ENCODE measurements around the gene ARMC5. TPM values are rescaled to one million over a fixed set of nuclear protein-coding genes. Genes with fewer than 3 reads are reported as not detected.
A peak's percentile ranks its signal among the peaks of the same experiment; 100 is the strongest.

Gene ARMC5
- total RNA-seq, 1 experiment from 2014 or later: 10.1 TPM

DNA sequence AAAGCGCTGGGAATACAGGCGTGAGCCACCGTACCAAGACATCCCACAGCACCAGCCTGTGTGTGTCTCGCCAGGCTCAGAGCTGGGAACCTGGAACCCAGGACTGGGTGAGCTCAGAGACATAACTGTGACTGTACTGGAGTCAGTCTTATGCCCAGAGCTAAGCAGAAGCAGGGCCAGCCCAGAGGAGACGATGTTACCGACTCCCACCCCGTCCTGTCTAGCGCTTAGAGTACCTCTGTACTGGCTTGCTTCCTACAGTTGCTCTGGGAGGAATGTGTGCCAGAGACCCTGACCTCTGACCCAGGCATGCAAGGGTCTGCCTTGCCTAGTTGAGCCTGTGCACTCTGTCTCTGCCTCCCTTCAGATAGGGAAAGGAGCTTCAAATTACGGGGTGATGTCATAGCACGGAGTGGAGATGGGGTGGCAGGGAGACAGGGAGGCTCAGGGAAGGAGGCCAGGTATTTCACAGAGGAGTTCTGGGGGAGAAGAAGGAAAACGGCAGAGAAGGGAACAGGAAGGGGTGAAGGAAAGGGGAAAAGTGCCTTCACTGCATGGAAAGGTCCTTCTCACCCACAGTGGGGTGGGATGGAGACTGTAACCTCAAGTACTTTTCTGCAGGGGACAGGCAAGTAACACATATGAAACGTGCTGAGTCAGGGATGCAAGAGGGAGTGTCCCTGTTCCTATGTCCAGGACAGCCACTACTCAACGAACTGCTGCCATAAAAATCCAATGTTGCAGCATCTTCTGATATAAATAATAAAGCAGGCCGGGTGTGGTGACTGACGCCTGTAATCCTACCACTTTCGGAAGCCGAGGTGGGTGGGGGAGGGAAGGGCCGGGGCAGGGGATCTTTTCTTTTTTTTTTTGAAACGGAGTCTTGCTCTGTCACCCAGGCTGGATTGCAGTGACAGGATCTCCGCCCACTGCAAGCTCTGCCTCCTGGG, 5.8 kb upstream of the ARMC5 start:
- Mint-ChIP-seq H3K9me3 (ENCODE audit: unreplicated experiment) (no peaks in the 10 kb centered on the region), H3K4me1 (ENCODE audit: insufficient read depth, unreplicated experiment) (peaks cover 21% of the 10 kb centered on the region), H3K27me3 (ENCODE audit: insufficient read depth, unreplicated experiment) (no peaks in the 10 kb centered on the region), H3K36me3 (ENCODE audit: insufficient read depth, unreplicated experiment) (peaks cover 17% of the 10 kb centered on the region), H3K27ac (ENCODE audit: low read depth, unreplicated experiment) (peak overlapping the region; percentile 94), H3K4me3 (ENCODE audit: unreplicated experiment) (peak overlapping the region; percentile 37)
- DNase-seq (ENCODE audit: unreplicated experiment): peak; percentile 91
- TF ChIP-seq, protein P1, sequence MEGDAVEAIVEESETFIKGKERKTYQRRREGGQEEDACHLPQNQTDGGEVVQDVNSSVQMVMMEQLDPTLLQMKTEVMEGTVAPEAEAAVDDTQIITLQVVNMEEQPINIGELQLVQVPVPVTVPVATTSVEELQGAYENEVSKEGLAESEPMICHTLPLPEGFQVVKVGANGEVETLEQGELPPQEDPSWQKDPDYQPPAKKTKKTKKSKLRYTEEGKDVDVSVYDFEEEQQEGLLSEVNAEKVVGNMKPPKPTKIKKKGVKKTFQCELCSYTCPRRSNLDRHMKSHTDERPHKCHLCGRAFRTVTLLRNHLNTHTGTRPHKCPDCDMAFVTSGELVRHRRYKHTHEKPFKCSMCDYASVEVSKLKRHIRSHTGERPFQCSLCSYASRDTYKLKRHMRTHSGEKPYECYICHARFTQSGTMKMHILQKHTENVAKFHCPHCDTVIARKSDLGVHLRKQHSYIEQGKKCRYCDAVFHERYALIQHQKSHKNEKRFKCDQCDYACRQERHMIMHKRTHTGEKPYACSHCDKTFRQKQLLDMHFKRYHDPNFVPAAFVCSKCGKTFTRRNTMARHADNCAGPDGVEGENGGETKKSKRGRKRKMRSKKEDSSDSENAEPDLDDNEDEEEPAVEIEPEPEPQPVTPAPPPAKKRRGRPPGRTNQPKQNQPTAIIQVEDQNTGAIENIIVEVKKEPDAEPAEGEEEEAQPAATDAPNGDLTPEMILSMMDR (IDR thresholded peaks at IDR 0.05; ENCODE audit: unreplicated experiment): no peak
- ChIA-PET CTCF (interaction anchor here (0.6 to 2.9 kb wide), 14 partner anchors 7 to 412 kb away, joined by 3 to 26 read pairs (median 3); partner anchors contain the start of gene ZNF843), POLR2A (interaction anchor here (0.6 to 4.8 kb wide), 27 partner anchors 8 to 639 kb away, joined by 3 to 29 read pairs (median 5); partner anchors contain the start of genes FUS, KAT8, PRSS8 and RUSF1)
- BruUV-seq (replicated peaks): TSS peak; percentile 60
- intact Hi-C loops (cut with micrococcal nuclease): loop anchor here (2.0 to 10.0 kb wide), 4 partner anchors 241 to 421 kb away; partner anchors contain the start of genes FUS, STX4 and ZNF267

DNA sequence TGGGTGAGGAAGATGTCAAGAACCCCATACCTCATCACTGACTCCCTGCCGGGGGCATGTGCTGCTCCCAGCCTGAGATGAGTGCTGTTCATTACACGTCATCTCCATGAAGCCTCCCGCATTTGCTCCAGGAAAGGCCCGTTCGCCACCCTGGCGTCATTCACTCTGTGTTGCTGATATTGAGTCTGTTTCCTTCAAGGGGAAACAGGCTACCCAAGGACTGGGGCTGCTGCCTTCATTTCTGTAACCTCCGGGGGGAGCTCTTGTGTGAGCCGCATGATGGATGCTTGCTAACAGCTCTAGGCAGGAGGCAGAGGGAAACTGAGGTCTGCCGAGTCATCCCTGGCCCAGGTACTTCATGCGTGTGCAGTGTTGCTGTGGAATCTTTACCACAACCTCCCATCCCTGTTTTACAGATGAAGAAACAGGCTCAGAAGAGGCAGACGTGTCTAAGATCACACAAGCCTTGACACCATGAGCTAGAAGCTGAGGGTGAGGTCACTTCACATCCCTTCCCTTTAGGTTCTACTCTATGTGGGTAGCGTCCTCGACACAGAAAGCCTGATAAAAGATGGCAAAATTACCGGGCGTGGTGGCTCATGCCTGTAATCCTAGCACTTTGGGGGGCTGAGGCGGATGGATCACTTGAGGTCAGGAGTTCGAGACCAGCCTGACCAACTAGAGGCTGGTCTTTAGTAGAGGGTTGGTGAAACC, 3.5 kb upstream of the ARMC5 start:
- TF ChIP-seq, protein P1 (IDR thresholded peaks at IDR 0.05; ENCODE audit: unreplicated experiment): no peak
- Mint-ChIP-seq H3K9me3 (ENCODE audit: unreplicated experiment) (no peaks in the 10 kb centered on the region), H3K4me3 (ENCODE audit: unreplicated experiment) (peak overlapping the region; percentile 88), H3K36me3 (ENCODE audit: insufficient read depth, unreplicated experiment) (peaks cover 28% of the 10 kb centered on the region), H3K27me3 (ENCODE audit: insufficient read depth, unreplicated experiment) (no peaks in the 10 kb centered on the region), H3K4me1 (ENCODE audit: insufficient read depth, unreplicated experiment) (peaks cover 28% of the 10 kb centered on the region), H3K27ac (ENCODE audit: low read depth, unreplicated experiment) (peak overlapping the region; percentile 16)
- POLR2A ChIA-PET: interaction anchor here (0.7 to 4.8 kb wide), 4 partner anchors 26 to 344 kb away, joined by 3 to 28 read pairs (median 16); partner anchors contain the start of genes KAT8 and RUSF1
- BruUV-seq (replicated peaks): no TSS peak
- DNase-seq (ENCODE audit: unreplicated experiment): no peak
- intact Hi-C loops (cut with micrococcal nuclease): loop anchor here (2.0 to 10.0 kb wide), 3 partner anchors 239 to 275 kb away; partner anchors contain the start of gene FUS
- CTCF ChIA-PET: interaction anchor here (0.9 to 8.4 kb wide), 6 partner anchors 13 to 355 kb away, joined by 3 to 65 read pairs (median 4); partner anchors contain the start of gene ZNF843

DNA sequence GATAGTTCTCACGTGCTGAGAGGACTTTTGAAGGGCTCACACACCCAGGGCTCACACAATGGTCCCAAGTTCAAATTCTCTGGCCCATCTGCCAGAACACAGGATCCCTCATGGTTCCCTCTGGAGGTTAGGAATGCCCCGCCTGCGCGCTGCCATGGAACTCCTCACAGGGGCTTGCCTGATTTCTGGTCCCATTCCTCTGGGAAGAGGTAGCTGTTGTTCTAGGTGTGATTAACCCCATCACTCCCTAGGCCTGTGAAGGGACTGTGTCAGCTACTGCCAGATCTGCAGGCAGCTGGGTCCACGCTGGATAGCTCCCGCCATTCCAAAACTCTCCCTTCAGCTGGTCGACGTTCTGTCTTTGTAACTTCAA, 2.3 kb upstream of the ARMC5 start:
- Mint-ChIP-seq H3K27me3 (ENCODE audit: insufficient read depth, unreplicated experiment) (no peaks in the 10 kb centered on the region), H3K4me1 (ENCODE audit: insufficient read depth, unreplicated experiment) (peaks cover 29% of the 10 kb centered on the region), H3K9me3 (ENCODE audit: unreplicated experiment) (no peaks in the 10 kb centered on the region), H3K4me3 (ENCODE audit: unreplicated experiment) (peak overlapping the region; percentile 88), H3K36me3 (ENCODE audit: insufficient read depth, unreplicated experiment) (peaks cover 31% of the 10 kb centered on the region), H3K27ac (ENCODE audit: low read depth, unreplicated experiment) (no peak overlapping the region)
- DNase-seq (ENCODE audit: unreplicated experiment): no peak
- no TSS peak for BruUV-seq (replicated peaks)
- intact Hi-C loops (cut with micrococcal nuclease): loop anchor here (5.0 to 10.0 kb wide), 2 partner anchors 238 to 255 kb away; a partner anchor contains a TSS
- TF ChIP-seq, protein P1 (IDR thresholded peaks at IDR 0.05; ENCODE audit: unreplicated experiment): no peak
- ChIA-PET POLR2A (interaction anchor here (0.6 to 4.9 kb wide), 6 partner anchors 9 to 339 kb away, joined by 3 to 36 read pairs (median 12); partner anchors contain the start of genes FUS and KAT8), CTCF (interaction anchor here (0.6 to 8.4 kb wide), 5 partner anchors 14 to 412 kb away, joined by 3 to 65 read pairs (median 7); partner anchors contain the start of gene ZNF843)
